ENCODE data around the gene LMF1. TPM values are rescaled to one million over a fixed set of nuclear protein-coding genes. Genes with fewer than 3 reads are reported as not detected.

The LMF1 gene
- total and polyA plus RNA-seq, 2 of the 13 experiments (the other 11 are each of a cell fraction or from before 2014, with no cell fraction given): 6.8 to 8.5 TPM

DNA sequence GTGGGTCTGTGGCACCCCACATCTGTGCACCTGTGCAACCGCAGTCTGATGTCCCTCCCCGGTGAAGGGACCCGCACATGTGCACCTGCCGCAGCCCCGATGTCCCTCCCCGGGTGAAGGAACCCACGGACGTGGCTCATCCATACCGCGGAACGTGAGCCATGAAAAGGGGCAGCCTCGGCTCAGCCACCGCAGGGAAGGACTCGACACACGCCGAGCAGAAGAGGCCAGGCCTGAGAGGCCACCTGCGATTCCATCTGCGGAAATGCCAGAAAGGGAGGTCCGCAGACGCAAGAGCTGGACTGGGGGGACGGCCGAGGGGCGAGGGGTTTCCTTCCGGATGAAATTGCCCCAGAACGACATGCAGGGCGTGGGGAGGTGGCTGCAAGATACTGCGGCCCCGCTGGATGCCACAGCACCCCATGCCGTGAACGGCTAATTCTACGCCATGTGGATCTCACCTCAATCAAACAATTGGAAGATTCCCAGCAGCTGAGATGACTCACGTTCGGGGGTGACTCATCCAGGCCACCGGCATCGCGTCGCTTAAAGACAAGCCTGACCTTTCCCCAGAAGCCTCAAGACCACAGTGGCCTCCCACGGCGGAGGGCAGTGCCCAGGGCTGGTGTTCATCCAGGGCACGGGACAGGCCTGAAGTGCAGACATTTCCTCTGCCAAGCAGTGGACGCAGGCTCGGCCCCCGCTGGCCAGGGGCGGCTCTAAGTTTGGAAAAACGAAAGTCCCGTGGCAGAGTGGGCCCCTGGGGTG, 31.8 kb upstream of the LMF1 start (continued):
- TF ChIP-seq HNRNPLL (IDR thresholded peaks at IDR 0.05; ENCODE audit: low read depth, low read length, poor library complexity, severe bottlenecking): peak; percentile 26
- TF ChIP-seq ZNF75D (CRISPR knock-in tag; IDR thresholded peaks at IDR 0.05; ENCODE audit: borderline replicate concordance): no peak
- 0 out of 2 replicates have a peak, but pooled peaks have one; percentile 17 for TF ChIP-seq BHLHE40 (IDR thresholded peaks at IDR 0.05; ENCODE audit: low read length)

- no peak overlapping the region for H3K4me3 ChIP-seq (replicated peaks in 1 of 3; ENCODE audit: insufficient read depth in 1 of 3, low read depth in 2 of 3, low read length in 3 of 3)
- DNase-seq (ENCODE audit: low spot score) (no peak), FAIRE-seq (no peak), ATAC-seq (no peak)
- no peaks in the 10 kb centered on the region for H3K36me3 ChIP-seq (replicated peaks in 1 of 2; ENCODE audit: control insufficient read depth in 1 of 2, insufficient read depth in 2 of 2, low read length in 2 of 2)
- in situ Hi-C loops (cut with HindIII; ENCODE audit: extremely low pct_ligation_motif_present, low pct_unique_long_range_greater_than_20kb): no loop called here
- ChIA-PET CTCF (ENCODE audit: low intra/inter-chr PET ratio, low total read pairs) (no interaction called here), POLR2A (no interaction called here)
- H4K20me1 ChIP-seq (ENCODE audit: insufficient read depth, low read length): peaks cover 4% of the 10 kb centered on the region; the same call in 1 of the 2 replicates
- TF ChIP-seq ZNF264 (CRISPR knock-in tag; IDR thresholded peaks at IDR 0.05) (no peak), KAT2B (IDR thresholded peaks at IDR 0.05; ENCODE audit: borderline replicate concordance, low read depth, low read length) (no peak), ZNF773 (CRISPR knock-in tag; IDR thresholded peaks at IDR 0.05; ENCODE audit: borderline replicate concordance) (no peak)
- H3K79me2 ChIP-seq (ENCODE audit: insufficient read depth, low read length): no peaks in the 10 kb centered on the region
- 16% methylated on average over 5 of the region's 11 CpGs for WGBS (ENCODE audit: low lambda C conversion rate)
- no peak overlapping the region for H3K27ac ChIP-seq (ENCODE audit: extremely low read length, insufficient read depth, low read length)
- H3K9me3 ChIP-seq (ENCODE audit: low read length): no peaks in the 10 kb centered on the region
- no peak overlapping the region for H2AFZ ChIP-seq (ENCODE audit: low read length)
- intact Hi-C loops (cut with micrococcal nuclease; ENCODE audit: unreplicated experiment): no loop called here
- H3K4me2 ChIP-seq (ENCODE audit: low read depth, low read length): no peak overlapping the region
- H3K27me3 ChIP-seq (ENCODE audit: control insufficient read depth in 1 of 2, insufficient read depth in 2 of 2, low read length in 2 of 2): peaks cover 35 to 87% of the 10 kb centered on the region in 2 experiments
- H3K9ac ChIP-seq (ENCODE audit: insufficient read depth, low read depth, low read length): no peak overlapping the region
- no TSS peak for BruUV-seq (replicated peaks)
- H3K4me1 ChIP-seq (ENCODE audit: insufficient read depth, low read length): no peaks in the 10 kb centered on the region
Measured at GRCh38 chr16:1001096-1001495, 30.3 kb upstream of the LMF1 start.

- WGBS (ENCODE audit: low lambda C conversion rate): 15% methylated on average over 10 of the region's 17 CpGs
- intact Hi-C loops (cut with micrococcal nuclease; ENCODE audit: unreplicated experiment) (no loop called here), in situ Hi-C loops (cut with HindIII; ENCODE audit: extremely low pct_ligation_motif_present, low pct_unique_long_range_greater_than_20kb) (no loop called here)
- H3K79me2 ChIP-seq (ENCODE audit: insufficient read depth, low read length): no peaks in the 10 kb centered on the region
- no peaks in the 10 kb centered on the region for H3K4me1 ChIP-seq (ENCODE audit: insufficient read depth, low read length)
- no peak overlapping the region for H2AFZ ChIP-seq (ENCODE audit: low read length)
- ATAC-seq (no peak), DNase-seq (ENCODE audit: low spot score) (no peak), FAIRE-seq (no peak)
- H4K20me1 ChIP-seq (ENCODE audit: insufficient read depth, low read length): peaks cover 4% of the 10 kb centered on the region; the same call in 1 of the 2 replicates
- no peak overlapping the region for H3K9ac ChIP-seq (ENCODE audit: insufficient read depth, low read depth, low read length)
- no TSS peak for BruUV-seq (replicated peaks)
- ChIA-PET CTCF (ENCODE audit: low intra/inter-chr PET ratio, low total read pairs) (no interaction called here), POLR2A (no interaction called here)
- no peaks in the 10 kb centered on the region for H3K9me3 ChIP-seq (ENCODE audit: low read length)
- H3K4me2 ChIP-seq (ENCODE audit: low read depth, low read length): no peak overlapping the region
- no peak overlapping the region for H3K27ac ChIP-seq (ENCODE audit: extremely low read length, insufficient read depth, low read length)
- no peaks in the 10 kb centered on the region for H3K36me3 ChIP-seq (replicated peaks in 1 of 2; ENCODE audit: control insufficient read depth in 1 of 2, insufficient read depth in 2 of 2, low read length in 2 of 2)
- peaks cover 35 to 91% of the 10 kb centered on the region in 2 experiments for H3K27me3 ChIP-seq (ENCODE audit: control insufficient read depth in 1 of 2, insufficient read depth in 2 of 2, low read length in 2 of 2)
- H3K4me3 ChIP-seq (replicated peaks in 1 of 3; ENCODE audit: insufficient read depth in 1 of 3, low read depth in 2 of 3, low read length in 3 of 3): no peak overlapping the region
- TF ChIP-seq ZNF678 (CRISPR knock-in tag; IDR thresholded peaks at IDR 0.05) (no peak), SMYD3 (CRISPR knock-in tag; IDR thresholded peaks at IDR 0.05) (no peak), ATF1 (CRISPR knock-in tag; IDR thresholded peaks at IDR 0.05) (no peak), SIN3A (IDR thresholded peaks at IDR 0.05; ENCODE audit: borderline replicate concordance, low read depth, low read length) (no peak), ZKSCAN8 (CRISPR knock-in tag; IDR thresholded peaks at IDR 0.05; ENCODE audit: borderline replicate concordance) (no peak), ZNF510 (CRISPR knock-in tag; IDR thresholded peaks at IDR 0.05; ENCODE audit: low read depth) (no peak), ZBTB42 (CRISPR knock-in tag; IDR thresholded peaks at IDR 0.05) (no peak)
- TF ChIP-seq, protein P1, sequence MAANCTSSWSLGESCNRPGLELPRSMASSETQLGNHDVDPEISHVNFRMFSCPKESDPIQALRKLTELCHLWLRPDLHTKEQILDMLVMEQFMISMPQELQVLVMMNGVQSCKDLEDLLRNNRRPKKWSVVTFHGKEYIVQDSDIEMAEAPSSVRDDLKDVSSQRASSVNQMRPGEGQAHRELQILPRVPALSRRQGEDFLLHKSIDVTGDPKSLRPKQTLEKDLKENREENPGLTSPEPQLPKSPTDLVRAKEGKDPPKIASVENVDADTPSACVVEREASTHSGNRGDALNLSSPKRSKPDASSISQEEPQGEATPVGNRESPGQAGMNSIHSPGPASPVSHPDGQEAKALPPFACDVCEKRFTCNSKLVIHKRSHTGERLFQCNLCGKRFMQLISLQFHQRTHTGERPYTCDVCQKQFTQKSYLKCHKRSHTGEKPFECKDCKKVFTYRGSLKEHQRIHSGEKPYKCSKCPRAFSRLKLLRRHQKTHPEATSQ (CRISPR knock-in tag; IDR thresholded peaks at IDR 0.05; ENCODE audit: borderline replicate concordance): no peak
- TF ChIP-seq, protein P2, sequence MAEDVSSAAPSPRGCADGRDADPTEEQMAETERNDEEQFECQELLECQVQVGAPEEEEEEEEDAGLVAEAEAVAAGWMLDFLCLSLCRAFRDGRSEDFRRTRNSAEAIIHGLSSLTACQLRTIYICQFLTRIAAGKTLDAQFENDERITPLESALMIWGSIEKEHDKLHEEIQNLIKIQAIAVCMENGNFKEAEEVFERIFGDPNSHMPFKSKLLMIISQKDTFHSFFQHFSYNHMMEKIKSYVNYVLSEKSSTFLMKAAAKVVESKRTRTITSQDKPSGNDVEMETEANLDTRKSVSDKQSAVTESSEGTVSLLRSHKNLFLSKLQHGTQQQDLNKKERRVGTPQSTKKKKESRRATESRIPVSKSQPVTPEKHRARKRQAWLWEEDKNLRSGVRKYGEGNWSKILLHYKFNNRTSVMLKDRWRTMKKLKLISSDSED (CRISPR knock-in tag; IDR thresholded peaks at IDR 0.05): no peak
Measured at GRCh38 chr16:1000608-1001007, 29.8 kb upstream of the LMF1 start.

All from HepG2 (cell line).